Measurements from ENCODE around the gene TFCP2L1.

Gene TFCP2L1

GRCh38 chr2:121256720-121257479 lies 28.1 kb downstream of the TFCP2L1 start:
- DNase-seq (ENCODE audit: insufficient read length) (no peak), FAIRE-seq (no peak)
- no peak for TF ChIP-seq POLR2AphosphoS5 (IDR thresholded peaks at IDR 0.05; ENCODE audit: low read depth, low read length)
- TF ChIP-seq TAF1 (IDR thresholded peaks at IDR 0.05; ENCODE audit: borderline replicate concordance, low read depth, low read length), result no peak
- TF ChIP-seq POLR2A (IDR thresholded peaks at IDR 0.05; ENCODE audit: low read depth, low read length), result no peak

- FAIRE-seq (no peak), DNase-seq (ENCODE audit: insufficient read length) (no peak)
- TF ChIP-seq POLR2A (IDR thresholded peaks at IDR 0.05; ENCODE audit: low read depth, low read length), result no peak
- TF ChIP-seq POLR2AphosphoS5 (IDR thresholded peaks at IDR 0.05; ENCODE audit: low read depth, low read length), result no peak
- TF ChIP-seq TAF1 (IDR thresholded peaks at IDR 0.05; ENCODE audit: borderline replicate concordance, low read depth, low read length), result no peak
Measured at GRCh38 chr2:121255358-121255757, 29.6 kb downstream of the TFCP2L1 start.

GRCh38 chr2:121254748-121255147 lies 30.3 kb downstream of the TFCP2L1 start:
- no peak for TF ChIP-seq TAF1 (IDR thresholded peaks at IDR 0.05; ENCODE audit: borderline replicate concordance, low read depth, low read length)
- no peak for TF ChIP-seq POLR2AphosphoS5 (IDR thresholded peaks at IDR 0.05; ENCODE audit: low read depth, low read length)
- TF ChIP-seq POLR2A (IDR thresholded peaks at IDR 0.05; ENCODE audit: low read depth, low read length), result no peak
- no peak for FAIRE-seq
- no peak for DNase-seq (ENCODE audit: insufficient read length)

GRCh38 chr2:121253674-121254240 lies 31.2 kb downstream of the TFCP2L1 start:
- TF ChIP-seq POLR2AphosphoS5 (IDR thresholded peaks at IDR 0.05; ENCODE audit: low read depth, low read length) (no peak), POLR2A (IDR thresholded peaks at IDR 0.05; ENCODE audit: low read depth, low read length) (no peak), TAF1 (IDR thresholded peaks at IDR 0.05; ENCODE audit: borderline replicate concordance, low read depth, low read length) (no peak)
- DNase-seq (ENCODE audit: insufficient read length) (no peak), FAIRE-seq (no peak)

GRCh38 chr2:121253021-121253673 lies 31.9 kb downstream of the TFCP2L1 start:
- FAIRE-seq (no peak), DNase-seq (ENCODE audit: insufficient read length) (no peak)
- TF ChIP-seq POLR2AphosphoS5 (IDR thresholded peaks at IDR 0.05; ENCODE audit: low read depth, low read length) (no peak), POLR2A (IDR thresholded peaks at IDR 0.05; ENCODE audit: low read depth, low read length) (no peak), TAF1 (IDR thresholded peaks at IDR 0.05; ENCODE audit: borderline replicate concordance, low read depth, low read length) (no peak)

- no peak for DNase-seq (ENCODE audit: insufficient read length)
- no peak for FAIRE-seq
Measured at GRCh38 chr2:121251497-121251896, 33.5 kb downstream of the TFCP2L1 start.

GRCh38 chr2:121248766-121249343 lies 36.1 kb downstream of the TFCP2L1 start:
- no peak for TF ChIP-seq POLR2A (IDR thresholded peaks at IDR 0.05; ENCODE audit: low read depth, low read length)
- TF ChIP-seq TAF1 (IDR thresholded peaks at IDR 0.05; ENCODE audit: borderline replicate concordance, low read depth, low read length), result no peak
- no peak for TF ChIP-seq POLR2AphosphoS5 (IDR thresholded peaks at IDR 0.05; ENCODE audit: low read depth, low read length)
- DNase-seq (ENCODE audit: insufficient read length), result no peak
- FAIRE-seq, result no peak

More at GRCh38 chr2:121251497-121251896, 33.5 kb downstream of the TFCP2L1 start:
- no peak for TF ChIP-seq POLR2AphosphoS5 (IDR thresholded peaks at IDR 0.05; ENCODE audit: low read depth, low read length)
- TF ChIP-seq POLR2A (IDR thresholded peaks at IDR 0.05; ENCODE audit: low read depth, low read length), result no peak
- TF ChIP-seq TAF1 (IDR thresholded peaks at IDR 0.05; ENCODE audit: borderline replicate concordance, low read depth, low read length), result no peak

GRCh38 chr2:121247971-121248370 lies 37.0 kb downstream of the TFCP2L1 start:
- FAIRE-seq (no peak), DNase-seq (ENCODE audit: insufficient read length) (no peak)
- no peak for TF ChIP-seq POLR2A (IDR thresholded peaks at IDR 0.05; ENCODE audit: low read depth, low read length)
- TF ChIP-seq POLR2AphosphoS5 (IDR thresholded peaks at IDR 0.05; ENCODE audit: low read depth, low read length), result no peak
- TF ChIP-seq TAF1 (IDR thresholded peaks at IDR 0.05; ENCODE audit: borderline replicate concordance, low read depth, low read length), result no peak

- no peak for FAIRE-seq
- no peak for TF ChIP-seq POLR2AphosphoS5 (IDR thresholded peaks at IDR 0.05; ENCODE audit: low read depth, low read length)
- TF ChIP-seq TAF1 (IDR thresholded peaks at IDR 0.05; ENCODE audit: borderline replicate concordance, low read depth, low read length), result no peak
- TF ChIP-seq POLR2A (IDR thresholded peaks at IDR 0.05; ENCODE audit: low read depth, low read length), result no peak
- DNase-seq (ENCODE audit: insufficient read length), result no peak
Measured at GRCh38 chr2:121247534-121247933, 37.5 kb downstream of the TFCP2L1 start.

- no peak for DNase-seq (ENCODE audit: insufficient read length)
- no peak for FAIRE-seq
- TF ChIP-seq POLR2A (IDR thresholded peaks at IDR 0.05; ENCODE audit: low read depth, low read length) (no peak), POLR2AphosphoS5 (IDR thresholded peaks at IDR 0.05; ENCODE audit: low read depth, low read length) (no peak), TAF1 (IDR thresholded peaks at IDR 0.05; ENCODE audit: borderline replicate concordance, low read depth, low read length) (no peak)
Measured at GRCh38 chr2:121246704-121247255, 38.2 kb downstream of the TFCP2L1 start.

GRCh38 chr2:121245913-121246312 lies 39.1 kb downstream of the TFCP2L1 start:
- no peak for DNase-seq (ENCODE audit: insufficient read length)
- FAIRE-seq, result no peak
- TF ChIP-seq TAF1 (IDR thresholded peaks at IDR 0.05; ENCODE audit: borderline replicate concordance, low read depth, low read length) (no peak), POLR2A (IDR thresholded peaks at IDR 0.05; ENCODE audit: low read depth, low read length) (no peak), POLR2AphosphoS5 (IDR thresholded peaks at IDR 0.05; ENCODE audit: low read depth, low read length) (no peak)
